ENCODE data around the gene HOXB2. TPM values are rescaled to one million over a fixed set of nuclear protein-coding genes. Genes with fewer than 3 reads are reported as not detected.

HOXB2 gene
- polyA plus RNA-seq, 1 donor from 2014 or later = not detected

GRCh38 chr17:48498164-48498850 is 46.6 kb downstream of the HOXB2 start:
- no peaks in the 10 kb centered on the region for H3K9me2 ChIP-seq (ENCODE audit: insufficient read depth, low read length)
- no peaks in the 10 kb centered on the region for H3K79me2 ChIP-seq (replicated peaks; ENCODE audit: insufficient read depth, low read length)
- H4K20me1 ChIP-seq (ENCODE audit: insufficient read depth) = no peaks in the 10 kb centered on the region
- TF ChIP-seq RAD21 (conservative IDR thresholded peaks at IDR 0.05) (no peak), EZH2 (IDR thresholded peaks at IDR 0.05; ENCODE audit: borderline replicate concordance, insufficient read depth, low read length, poor library complexity, severe bottlenecking) (no peak), TAF1 (IDR thresholded peaks at IDR 0.05; ENCODE audit: low read depth) (no peak), MXI1 (conservative IDR thresholded peaks at IDR 0.05; ENCODE audit: poor library complexity, severe bottlenecking) (no peak), POLR2AphosphoS5 (IDR thresholded peaks at IDR 0.05) (no peak), EP300 (conservative IDR thresholded peaks at IDR 0.05; ENCODE audit: poor library complexity, severe bottlenecking) (no peak), SMC3 (conservative IDR thresholded peaks at IDR 0.05; ENCODE audit: poor library complexity) (no peak)
- TF ChIP-seq, protein P1, sequence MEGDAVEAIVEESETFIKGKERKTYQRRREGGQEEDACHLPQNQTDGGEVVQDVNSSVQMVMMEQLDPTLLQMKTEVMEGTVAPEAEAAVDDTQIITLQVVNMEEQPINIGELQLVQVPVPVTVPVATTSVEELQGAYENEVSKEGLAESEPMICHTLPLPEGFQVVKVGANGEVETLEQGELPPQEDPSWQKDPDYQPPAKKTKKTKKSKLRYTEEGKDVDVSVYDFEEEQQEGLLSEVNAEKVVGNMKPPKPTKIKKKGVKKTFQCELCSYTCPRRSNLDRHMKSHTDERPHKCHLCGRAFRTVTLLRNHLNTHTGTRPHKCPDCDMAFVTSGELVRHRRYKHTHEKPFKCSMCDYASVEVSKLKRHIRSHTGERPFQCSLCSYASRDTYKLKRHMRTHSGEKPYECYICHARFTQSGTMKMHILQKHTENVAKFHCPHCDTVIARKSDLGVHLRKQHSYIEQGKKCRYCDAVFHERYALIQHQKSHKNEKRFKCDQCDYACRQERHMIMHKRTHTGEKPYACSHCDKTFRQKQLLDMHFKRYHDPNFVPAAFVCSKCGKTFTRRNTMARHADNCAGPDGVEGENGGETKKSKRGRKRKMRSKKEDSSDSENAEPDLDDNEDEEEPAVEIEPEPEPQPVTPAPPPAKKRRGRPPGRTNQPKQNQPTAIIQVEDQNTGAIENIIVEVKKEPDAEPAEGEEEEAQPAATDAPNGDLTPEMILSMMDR (IDR thresholded peaks at IDR 0.05; ENCODE audit: poor library complexity, severe bottlenecking) = no peak
- TF ChIP-seq, protein P2, sequence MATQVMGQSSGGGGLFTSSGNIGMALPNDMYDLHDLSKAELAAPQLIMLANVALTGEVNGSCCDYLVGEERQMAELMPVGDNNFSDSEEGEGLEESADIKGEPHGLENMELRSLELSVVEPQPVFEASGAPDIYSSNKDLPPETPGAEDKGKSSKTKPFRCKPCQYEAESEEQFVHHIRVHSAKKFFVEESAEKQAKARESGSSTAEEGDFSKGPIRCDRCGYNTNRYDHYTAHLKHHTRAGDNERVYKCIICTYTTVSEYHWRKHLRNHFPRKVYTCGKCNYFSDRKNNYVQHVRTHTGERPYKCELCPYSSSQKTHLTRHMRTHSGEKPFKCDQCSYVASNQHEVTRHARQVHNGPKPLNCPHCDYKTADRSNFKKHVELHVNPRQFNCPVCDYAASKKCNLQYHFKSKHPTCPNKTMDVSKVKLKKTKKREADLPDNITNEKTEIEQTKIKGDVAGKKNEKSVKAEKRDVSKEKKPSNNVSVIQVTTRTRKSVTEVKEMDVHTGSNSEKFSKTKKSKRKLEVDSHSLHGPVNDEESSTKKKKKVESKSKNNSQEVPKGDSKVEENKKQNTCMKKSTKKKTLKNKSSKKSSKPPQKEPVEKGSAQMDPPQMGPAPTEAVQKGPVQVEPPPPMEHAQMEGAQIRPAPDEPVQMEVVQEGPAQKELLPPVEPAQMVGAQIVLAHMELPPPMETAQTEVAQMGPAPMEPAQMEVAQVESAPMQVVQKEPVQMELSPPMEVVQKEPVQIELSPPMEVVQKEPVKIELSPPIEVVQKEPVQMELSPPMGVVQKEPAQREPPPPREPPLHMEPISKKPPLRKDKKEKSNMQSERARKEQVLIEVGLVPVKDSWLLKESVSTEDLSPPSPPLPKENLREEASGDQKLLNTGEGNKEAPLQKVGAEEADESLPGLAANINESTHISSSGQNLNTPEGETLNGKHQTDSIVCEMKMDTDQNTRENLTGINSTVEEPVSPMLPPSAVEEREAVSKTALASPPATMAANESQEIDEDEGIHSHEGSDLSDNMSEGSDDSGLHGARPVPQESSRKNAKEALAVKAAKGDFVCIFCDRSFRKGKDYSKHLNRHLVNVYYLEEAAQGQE (IDR thresholded peaks at IDR 0.05; ENCODE audit: borderline replicate concordance) = no peak
- no peak overlapping the region for H3K4me2 ChIP-seq (ENCODE audit: low read length)
- H3K36me3 ChIP-seq (ENCODE audit: insufficient read depth, low read length) = no peaks in the 10 kb centered on the region
- H3K4me3 ChIP-seq (ENCODE audit: low read length) = no peak overlapping the region
- no peak overlapping the region for H2AFZ ChIP-seq (ENCODE audit: low read depth, low read length)
- H3K27me3 ChIP-seq (ENCODE audit: insufficient read depth, low read depth, low read length) = peaks cover 58% of the 10 kb centered on the region
- no peak overlapping the region for H3K27ac ChIP-seq (ENCODE audit: low read length)
- no peak overlapping the region for H3K9ac ChIP-seq (ENCODE audit: low read length)
- no peaks in the 10 kb centered on the region for H3F3A ChIP-seq (ENCODE audit: insufficient read depth, low read length, poor library complexity, severe bottlenecking)
- H3K9me3 ChIP-seq (ENCODE audit: low read length) = no peaks in the 10 kb centered on the region

DNA sequence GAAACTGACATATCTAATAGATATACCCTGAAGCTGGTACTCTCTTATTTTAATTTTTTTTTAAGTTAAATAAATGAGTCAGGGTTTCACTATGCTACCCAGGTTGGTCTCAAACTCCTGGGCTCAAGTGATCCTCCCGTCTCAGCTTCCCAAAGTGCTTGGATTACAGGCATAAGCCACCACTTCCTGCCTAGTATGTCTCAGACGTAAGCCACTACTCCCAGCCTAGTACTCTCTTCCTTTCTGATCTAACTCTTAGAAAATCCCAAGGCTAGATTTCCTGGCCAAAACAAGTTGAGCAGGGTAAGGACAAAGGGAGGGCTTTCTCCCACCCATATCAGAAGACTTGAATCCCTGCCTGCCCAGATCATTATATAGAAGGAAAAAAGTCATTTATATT is 47.8 kb downstream of the HOXB2 start:
- H4K20me1 ChIP-seq (ENCODE audit: insufficient read depth) = no peaks in the 10 kb centered on the region
- TF ChIP-seq TAF1 (IDR thresholded peaks at IDR 0.05; ENCODE audit: low read depth) (no peak), EZH2 (IDR thresholded peaks at IDR 0.05; ENCODE audit: borderline replicate concordance, insufficient read depth, low read length, poor library complexity, severe bottlenecking) (no peak), POLR2AphosphoS5 (IDR thresholded peaks at IDR 0.05) (no peak), EP300 (conservative IDR thresholded peaks at IDR 0.05; ENCODE audit: poor library complexity, severe bottlenecking) (no peak), RAD21 (conservative IDR thresholded peaks at IDR 0.05) (no peak)
- TF ChIP-seq, protein P2 (IDR thresholded peaks at IDR 0.05; ENCODE audit: borderline replicate concordance) = no peak
- TF ChIP-seq, protein P1 (IDR thresholded peaks at IDR 0.05; ENCODE audit: poor library complexity, severe bottlenecking) = no peak
- no peaks in the 10 kb centered on the region for H3K79me2 ChIP-seq (replicated peaks; ENCODE audit: insufficient read depth, low read length)
- H3K4me3 ChIP-seq (ENCODE audit: low read length) = no peak overlapping the region
- H3K36me3 ChIP-seq (ENCODE audit: insufficient read depth, low read length) = no peaks in the 10 kb centered on the region
- no peaks in the 10 kb centered on the region for H3F3A ChIP-seq (ENCODE audit: insufficient read depth, low read length, poor library complexity, severe bottlenecking)
- H3K9me3 ChIP-seq (ENCODE audit: low read length) = no peaks in the 10 kb centered on the region
- H3K9me2 ChIP-seq (ENCODE audit: insufficient read depth, low read length) = no peaks in the 10 kb centered on the region
- no peak overlapping the region for H3K4me2 ChIP-seq (ENCODE audit: low read length)
- H3K27me3 ChIP-seq (ENCODE audit: insufficient read depth, low read depth, low read length) = peaks cover 58% of the 10 kb centered on the region
- H3K9ac ChIP-seq (ENCODE audit: low read length) = no peak overlapping the region
- H3K27ac ChIP-seq (ENCODE audit: low read length) = no peak overlapping the region
- H2AFZ ChIP-seq (ENCODE audit: low read depth, low read length) = no peak overlapping the region
